H9 (cell line): ENCODE results near the gene EML3. TPM values are rescaled to one million over a fixed set of nuclear protein-coding genes. Genes with fewer than 3 reads are reported as not detected.

ENCODE experiments used
- DNase-seq: peaks from one replicate; pipeline ENCODE4 v3.0.0-alpha.2; 2017
- H2AFZ ChIP-seq: one replicate; pipeline ENCODE4 v1.6.1; 2013; ENCODE audit warnings: mild to moderate bottlenecking, low read length, control low read depth, moderate library complexity
- H2AK5ac ChIP-seq: 2 replicates; pipeline ENCODE4 v1.6.1; 2013; ENCODE audit warnings: low read length, control low read depth, mixed read lengths; ENCODE audit not compliant: insufficient read length
- H2BK120ac ChIP-seq: one replicate; pipeline ENCODE4 v1.6.1; 2013; ENCODE audit warnings: low read depth, mild to moderate bottlenecking, low read length, control low read depth, inconsistent platforms; ENCODE audit not compliant: poor library complexity, severe bottlenecking
- H2BK12ac ChIP-seq: 2 replicates; pipeline ENCODE4 v1.6.1; 2013; ENCODE audit warnings: low read length, control low read depth, mixed read lengths, low read depth; ENCODE audit not compliant: insufficient read length
- H2BK15ac ChIP-seq: 2 replicates; pipeline ENCODE4 v1.6.1; 2013; ENCODE audit warnings: low read depth, low read length, control low read depth
- H2BK20ac ChIP-seq: one replicate; pipeline ENCODE4 v1.6.1; 2013; ENCODE audit warnings: low read depth, mild to moderate bottlenecking, low read length, control low read depth, inconsistent platforms; ENCODE audit not compliant: poor library complexity, severe bottlenecking
- H2BK5ac ChIP-seq: 2 replicates; pipeline ENCODE4 v1.6.1; 2013; ENCODE audit warnings: low read length, control low read depth, mixed read lengths; ENCODE audit not compliant: insufficient read length
- H3K14ac ChIP-seq: 2 replicates; pipeline ENCODE4 v1.6.1; 2013; ENCODE audit warnings: low read length, control low read depth; ENCODE audit not compliant: insufficient read depth
- H3K18ac ChIP-seq: 2 replicates; pipeline ENCODE4 v1.6.1; 2013; ENCODE audit warnings: low read depth, mild to moderate bottlenecking, mixed read lengths, low read length, control low read depth; ENCODE audit not compliant: insufficient read length
- H3K23ac ChIP-seq: 2 replicates; pipeline ENCODE4 v1.6.1; 2013; ENCODE audit warnings: low read length, control low read depth, mixed read lengths, low read depth; ENCODE audit not compliant: insufficient read length
- H3K23me2 ChIP-seq: 2 replicates; pipeline ENCODE4 v1.6.1; 2013; ENCODE audit warnings: low read depth, mild to moderate bottlenecking, mixed read lengths, low read length, control low read depth; ENCODE audit not compliant: insufficient read length, poor library complexity, severe bottlenecking
- H3K27ac ChIP-seq: 2 replicates; pipeline ENCODE4 v1.5.1; 2013; ENCODE audit warnings: low read length, control low read depth, mixed read lengths, low read depth; ENCODE audit not compliant: insufficient read length
- H3K27me3 ChIP-seq: 2 replicates; pipeline ENCODE4 v1.6.1; 2013; ENCODE audit warnings: low read length, control low read depth, inconsistent platforms; ENCODE audit not compliant: insufficient read depth
- H3K4ac ChIP-seq: 2 replicates; pipeline ENCODE4 v1.6.1; 2013; ENCODE audit warnings: low read depth, mild to moderate bottlenecking, control low read depth, inconsistent platforms, low read length, moderate library complexity
- H3K4me1 ChIP-seq: 2 replicates; pipeline ENCODE4 v1.6.1; 2013; ENCODE audit warnings: low read length, control low read depth, inconsistent platforms; ENCODE audit not compliant: insufficient read depth
- H3K4me2 ChIP-seq: 2 replicates; pipeline ENCODE4 v1.6.1; 2013; ENCODE audit warnings: low read length, control low read depth, mixed read lengths; ENCODE audit not compliant: insufficient read length, insufficient read depth
- H3K56ac ChIP-seq: 2 replicates; pipeline ENCODE4 v1.6.1; 2013; ENCODE audit warnings: low read depth, mild to moderate bottlenecking, mixed read lengths, low read length, control low read depth; ENCODE audit not compliant: insufficient read length
- H3K79me1 ChIP-seq: 2 replicates; pipeline ENCODE4 v1.6.1; 2013; ENCODE audit warnings: low read depth, mild to moderate bottlenecking, moderate library complexity, low read length, control low read depth, inconsistent platforms; ENCODE audit not compliant: insufficient read depth, poor library complexity, severe bottlenecking
- H3K79me2 ChIP-seq: 2 replicates; pipeline ENCODE4 v1.6.1; 2013; ENCODE audit warnings: low read length, control low read depth, inconsistent platforms; ENCODE audit not compliant: insufficient read depth
- H3K9ac ChIP-seq: 2 replicates; pipeline ENCODE4 v1.6.1; 2013; ENCODE audit warnings: low read length, control low read depth, mixed read lengths; ENCODE audit not compliant: insufficient read length; ENCODE audit errors: extremely low read depth
- H3K9me3 ChIP-seq: one replicate; pipeline ENCODE4 v1.6.1; 2013; ENCODE audit warnings: low read depth, low read length, inconsistent platforms; ENCODE audit not compliant: control insufficient read depth
- H3T11ph ChIP-seq: one replicate; pipeline ENCODE4 v1.6.1; 2013; ENCODE audit warnings: mild to moderate bottlenecking, low read length, control low read depth, inconsistent platforms
- H4K20me1 ChIP-seq: one replicate; pipeline ENCODE4 v1.6.1; 2013; ENCODE audit not compliant: control insufficient read depth, insufficient read length, insufficient read depth
- H4K5ac ChIP-seq: 2 replicates; pipeline ENCODE4 v1.6.1; 2013; ENCODE audit warnings: low read depth, mild to moderate bottlenecking, mixed read lengths, low read length, control low read depth; ENCODE audit not compliant: insufficient read length
- H4K8ac ChIP-seq: replicated peaks from 2 replicates; pipeline ENCODE4 v1.6.1; 2013; ENCODE audit warnings: low read length, control low read depth, mixed read lengths, low read depth; ENCODE audit not compliant: insufficient read length
- H4K91ac ChIP-seq: 2 replicates; pipeline ENCODE4 v1.6.1; 2013; ENCODE audit warnings: low read depth, mild to moderate bottlenecking, moderate library complexity, mixed read lengths, low read length, control low read depth; ENCODE audit not compliant: insufficient read length
- H3K27ac Mint-ChIP-seq, 3 experiments: 2 replicates in 2 of 3; 3 replicates in 1 of 3; pipeline ENCODE4 v1.8.0; 2020 to 2021; ENCODE audit warnings: mixed read lengths in 3 of 3, mild to moderate bottlenecking in 1 of 3, moderate library complexity in 1 of 3
- H3K27me3 Mint-ChIP-seq: 2 replicates; pipeline ENCODE4 v1.8.0; 2021; ENCODE audit warnings: low read depth, mild to moderate bottlenecking, moderate library complexity, mixed read lengths
- H3K36me3 Mint-ChIP-seq, 3 experiments: 2 replicates in 2 of 3; 3 replicates in 1 of 3; pipeline ENCODE4 v1.8.0; 2020 to 2021; ENCODE audit warnings: low read depth in 3 of 3, mixed read lengths in 3 of 3; ENCODE audit not compliant: insufficient read depth in 1 of 3
- H3K4me1 Mint-ChIP-seq, 2 experiments: 2 replicates each; pipeline ENCODE4 v1.8.0; 2020; ENCODE audit warnings: mixed read lengths in 2 of 2
- H3K4me3 Mint-ChIP-seq, 2 experiments: 2 replicates in 1 of 2; 3 replicates in 1 of 2; pipeline ENCODE4 v1.8.0; 2020 to 2021; ENCODE audit warnings: mild to moderate bottlenecking in 2 of 2, mixed read lengths in 2 of 2, moderate library complexity in 1 of 2
- H3K9me3 Mint-ChIP-seq, 2 experiments: 2 replicates in 1 of 2; 3 replicates in 1 of 2; pipeline ENCODE4 v1.8.0; 2020; ENCODE audit warnings: mild to moderate bottlenecking in 2 of 2, mixed read lengths in 2 of 2, moderate library complexity in 1 of 2
- CTCF ChIP-seq: fragments of 200-600 bp; sonication (generic); conservative IDR thresholded peaks from 3 replicates; pipeline ENCODE4 v1.8.0; 2021; ENCODE audit warnings: antibody characterized with exemption, mild to moderate bottlenecking
- WGBS: extraction: QIAGEN DNeasy Blood & Tissue Kit; methylation state at CpG from one replicate; pipeline ENCODE4 v1.1.7; 2013; ENCODE audit warnings: missing lambda C conversion rate, low lambda C conversion rate, mixed read lengths; ENCODE audit not compliant: insufficient read length; ENCODE audit errors: extremely low coverage; 5-methylcytosine and 5-hydroxymethylcytosine counted together
- total RNA-seq: library from RNA; stranded (reverse); gene quantifications from 2 replicates; pipeline ENCODE4 v1.2.1, GENCODE V29; 2021

EML3 gene
- total RNA-seq, 1 experiment from 2014 or later = 35.3 TPM

DNA sequence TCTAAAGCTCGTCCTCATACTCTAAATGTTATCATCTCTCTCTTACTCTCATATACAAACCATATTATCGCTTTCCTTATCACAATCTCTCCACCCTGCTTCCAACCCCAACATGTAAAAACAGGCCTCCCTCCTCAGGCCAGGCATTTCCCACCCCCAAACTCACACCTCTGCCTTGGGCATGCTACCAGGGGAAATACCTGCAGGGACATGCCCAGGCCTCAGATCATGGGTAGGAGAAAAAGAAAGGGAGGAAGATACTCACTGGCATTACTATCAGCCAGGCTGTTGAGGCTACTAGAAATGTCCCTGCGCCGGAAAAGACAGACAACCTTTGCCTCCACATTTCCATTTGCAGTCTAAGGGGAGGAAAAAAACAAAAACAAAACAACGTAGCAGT is 12.7 kb downstream of the EML3 start:
- H3K36me3 Mint-ChIP-seq = peaks cover 57 to 68% (median 63%) of the 10 kb centered on the region in 3 experiments
- H3K27me3 ChIP-seq = peaks cover 12% of the 10 kb centered on the region; the same call in 1 of the 2 replicates
- H3K4ac ChIP-seq = no peak overlapping the region
- H3K9me3 ChIP-seq = no peaks in the 10 kb centered on the region
- H2BK20ac ChIP-seq = no peak overlapping the region
- no peaks in the 10 kb centered on the region for H3K79me1 ChIP-seq
- H3K27ac Mint-ChIP-seq = peak overlapping the region in 2 of 3 experiments; percentile 4 to 36; a peak in 2 of 7 replicates
- H3K9ac ChIP-seq = no peak overlapping the region
- H3K4me1 ChIP-seq = peaks cover 8% of the 10 kb centered on the region
- no peak overlapping the region for H4K8ac ChIP-seq
- H3K4me1 Mint-ChIP-seq = peaks cover 39 to 48% of the 10 kb centered on the region in 2 experiments
- no peak for DNase-seq
- no peak overlapping the region for H3K14ac ChIP-seq
- no peak overlapping the region for H4K91ac ChIP-seq
- H4K20me1 ChIP-seq = no peaks in the 10 kb centered on the region
- no peak overlapping the region for H2BK15ac ChIP-seq
- no peaks in the 10 kb centered on the region for H3K9me3 Mint-ChIP-seq
- H2AK5ac ChIP-seq = no peak overlapping the region
- H2BK12ac ChIP-seq = no peak overlapping the region
- H3K56ac ChIP-seq = no peak overlapping the region
- no peak overlapping the region for H3K27ac ChIP-seq
- no peak overlapping the region for H4K5ac ChIP-seq
- H2BK5ac ChIP-seq = no peak overlapping the region
- peak overlapping the region; percentile 71 for H3K4me2 ChIP-seq
- peaks cover 34% of the 10 kb centered on the region for H3K27me3 Mint-ChIP-seq
- no peak for TF ChIP-seq CTCF
- no peak overlapping the region for H2BK120ac ChIP-seq
- H3K18ac ChIP-seq = no peak overlapping the region
- no peaks in the 10 kb centered on the region; the same call in 1 of the 2 replicates for H3K79me2 ChIP-seq
- WGBS = 100% methylated on average over 2 of the region's 5 CpGs
- peak overlapping the region; percentile 90 to 93 for H3K4me3 Mint-ChIP-seq
- peaks cover 4% of the 10 kb centered on the region for H3K23me2 ChIP-seq
- H2AFZ ChIP-seq = no peak overlapping the region
- no peak overlapping the region for H3T11ph ChIP-seq
- no peak overlapping the region for H3K23ac ChIP-seq
